Keratinocyte (primary cell): ENCODE data around the gene HLA-B.

Experiments
- EZH2 ChIP-seq: IDR thresholded peaks from one replicate; pipeline ENCODE4 v1.6.1; 2012; ENCODE audit warnings: inconsistent platforms, mild to moderate bottlenecking, low read length, moderate library complexity
- TF ChIP-seq, protein P1 (sequence below), 3 experiments: IDR thresholded peaks in 1 of 3; conservative IDR thresholded peaks in 1 of 3; optimal IDR thresholded peaks in 1 of 3; 2 replicates in 2 of 3; 3 replicates in 1 of 3; pipeline versions ENCODE3 to v1.5.1; 2011; ENCODE audit warnings: low read length in 3 of 3, mild to moderate bottlenecking in 3 of 3, moderate library complexity in 2 of 3, control low read depth in 1 of 3, inconsistent platforms in 1 of 3; ENCODE audit not compliant: insufficient read depth in 2 of 3; ENCODE audit errors: extremely low read depth in 1 of 3

DNA sequence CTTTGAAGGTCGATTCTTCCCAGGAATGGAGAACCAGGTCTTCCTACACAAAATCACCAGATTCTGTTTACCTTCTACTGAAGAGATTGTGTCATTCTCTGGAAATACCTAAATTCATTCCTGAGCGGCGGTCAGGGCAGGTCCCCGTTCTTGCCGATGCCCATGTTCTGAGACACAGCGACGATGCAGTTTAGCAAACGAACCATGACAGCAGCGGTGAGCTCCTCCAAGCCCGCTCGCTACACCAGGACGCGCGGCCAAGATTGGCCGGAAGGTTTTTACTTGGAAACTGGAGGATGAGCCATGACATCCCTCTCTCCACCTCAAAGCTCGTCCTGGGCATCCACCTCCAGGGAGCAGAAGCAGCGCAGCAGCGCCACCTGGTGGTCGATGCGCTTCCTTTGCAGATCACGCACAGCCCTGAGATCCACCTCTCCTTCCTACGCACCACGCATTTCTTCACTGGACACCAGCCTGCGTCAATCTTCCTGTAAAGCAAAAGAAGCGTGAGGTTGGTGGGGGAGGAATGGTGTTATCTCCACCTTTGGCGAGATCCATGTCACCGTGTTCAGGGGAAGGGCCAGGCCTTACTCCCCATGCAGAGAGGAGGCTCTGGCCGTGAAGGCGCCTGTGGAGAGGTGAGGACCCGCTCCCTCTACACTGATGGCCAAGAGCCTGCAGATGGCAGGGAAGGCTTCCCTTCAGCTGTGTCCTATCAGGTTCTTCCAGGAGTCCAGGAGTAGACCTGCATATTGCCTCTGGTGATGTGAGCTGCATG is 9.9 kb upstream of the HLA-B start:
- TF ChIP-seq, protein P1, sequence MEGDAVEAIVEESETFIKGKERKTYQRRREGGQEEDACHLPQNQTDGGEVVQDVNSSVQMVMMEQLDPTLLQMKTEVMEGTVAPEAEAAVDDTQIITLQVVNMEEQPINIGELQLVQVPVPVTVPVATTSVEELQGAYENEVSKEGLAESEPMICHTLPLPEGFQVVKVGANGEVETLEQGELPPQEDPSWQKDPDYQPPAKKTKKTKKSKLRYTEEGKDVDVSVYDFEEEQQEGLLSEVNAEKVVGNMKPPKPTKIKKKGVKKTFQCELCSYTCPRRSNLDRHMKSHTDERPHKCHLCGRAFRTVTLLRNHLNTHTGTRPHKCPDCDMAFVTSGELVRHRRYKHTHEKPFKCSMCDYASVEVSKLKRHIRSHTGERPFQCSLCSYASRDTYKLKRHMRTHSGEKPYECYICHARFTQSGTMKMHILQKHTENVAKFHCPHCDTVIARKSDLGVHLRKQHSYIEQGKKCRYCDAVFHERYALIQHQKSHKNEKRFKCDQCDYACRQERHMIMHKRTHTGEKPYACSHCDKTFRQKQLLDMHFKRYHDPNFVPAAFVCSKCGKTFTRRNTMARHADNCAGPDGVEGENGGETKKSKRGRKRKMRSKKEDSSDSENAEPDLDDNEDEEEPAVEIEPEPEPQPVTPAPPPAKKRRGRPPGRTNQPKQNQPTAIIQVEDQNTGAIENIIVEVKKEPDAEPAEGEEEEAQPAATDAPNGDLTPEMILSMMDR (optimal IDR thresholded peaks at IDR 0.05 in 1 of 3, IDR thresholded peaks at IDR 0.05 in 1 of 3, conservative IDR thresholded peaks at IDR 0.05 in 1 of 3; ENCODE audit: extremely low read depth in 1 of 3, insufficient read depth in 2 of 3, low read length in 3 of 3): peak; percentile 97 to 100 (median 97)
- TF ChIP-seq EZH2: peak; percentile 58
